ENCODE measurements around the gene LAT.

GRCh38 chr16:29012913-29013553 lies 28.2 kb downstream of the LAT start:
- TF ChIP-seq CTCF (conservative IDR thresholded peaks at IDR 0.05; ENCODE audit: low read depth, low read length) = no peak
- no peak for TF ChIP-seq CEBPB (IDR thresholded peaks at IDR 0.05; ENCODE audit: low read depth, low read length)
- no peak for TF ChIP-seq MAZ (IDR thresholded peaks at IDR 0.05; ENCODE audit: borderline replicate concordance, low read depth, low read length)
- TF ChIP-seq FOS (IDR thresholded peaks at IDR 0.05; ENCODE audit: low read depth, low read length) = no peak
- no peak for TF ChIP-seq POLR2A (IDR thresholded peaks at IDR 0.05; ENCODE audit: low read depth, low read length)
- TF ChIP-seq MAFK (IDR thresholded peaks at IDR 0.05; ENCODE audit: low read depth, low read length) = no peak
- no peak for TF ChIP-seq SMC3 (IDR thresholded peaks at IDR 0.05; ENCODE audit: low read depth, low read length)
- TF ChIP-seq NFE2L2 (IDR thresholded peaks at IDR 0.05; ENCODE audit: low read depth, low read length) = no peak
- TF ChIP-seq RCOR1 (IDR thresholded peaks at IDR 0.05; ENCODE audit: insufficient replicate concordance, low read length) = no peak
